GM19438 (cell line): ENCODE data around the gene DEF6.

Experiments used
- ATAC-seq: cut with Tn5 transposase; IDR thresholded peaks from one replicate; pipeline ENCODE4 v1.9.1; 2021; ENCODE audit warnings: low read depth; ENCODE audit not compliant: unreplicated experiment

Gene DEF6

GRCh38 chr6:35368038-35368887 lies 70.6 kb downstream of the DEF6 start:
- no peak for ATAC-seq

GRCh38 chr6:35370124-35370741 lies 72.6 kb downstream of the DEF6 start:
- no peak for ATAC-seq

- ATAC-seq, result no peak
Measured at GRCh38 chr6:35370785-35371493, 73.3 kb downstream of the DEF6 start.
